RWPE1 (cell line): ENCODE results near the gene LCE1E.
A peak's percentile ranks its signal among the peaks of the same experiment; 100 is the strongest.

ENCODE experiments used
- CTCF ChIA-PET: fragments of 350-600 bp; sonication (Branson Sonifier 250); formaldehyde crosslinking; extraction: SDS; loops from one replicate; lab custom pipeline; 2021; lab: Yijun Ruan, JAX
- POLR2A ChIA-PET: fragments of 400-600 bp; formaldehyde crosslinking; extraction: SDS; loops from one replicate; lab custom pipeline; 2020; ENCODE audit warnings: antibody characterized with exemption; ENCODE audit not compliant: low non-redundant PET; lab: Yijun Ruan, JAX
- DNase-seq: peaks from one replicate; pipeline ENCODE4 v3.0.0; 2012; ENCODE audit warnings: low spot score
- H3K27ac ChIP-seq: fragments of 450-650 bp; 2 replicates; pipeline ENCODE4 v1.5.1; 2017
- CTCF ChIP-seq: fragments of 450-650 bp; conservative IDR thresholded peaks from 2 replicates; pipeline ENCODE4 v1.5.1; 2017; ENCODE audit warnings: low read depth, mild to moderate bottlenecking

The LCE1E gene

GRCh38 chr1:152770411-152770810 lies 15.6 kb upstream of the LCE1E start:
- DNase-seq: no peak
- POLR2A ChIA-PET: interaction anchor here (0.5 kb wide), 1 partner anchor 962 kb away, joined by 3 read pairs; no protein-coding TSS in a partner anchor
- CTCF ChIA-PET: interaction anchor here (1.0 kb wide), 1 partner anchor 117 kb away, joined by 3 read pairs; no protein-coding TSS in a partner anchor
- no peak overlapping the region for H3K27ac ChIP-seq
- no peak for TF ChIP-seq CTCF

GRCh38 chr1:152774875-152775274 lies 11.2 kb upstream of the LCE1E start, which contains the start of gene LCE1F:
LCE1F (plus strand) TSS chr1:152775140; CDS start chr1:152776372, 1,232 bp downstream.
- no peak for TF ChIP-seq CTCF
- DNase-seq: no peak
- H3K27ac ChIP-seq: no peak within 1 kb of the TSS
- POLR2A ChIA-PET: no interaction called here
- CTCF ChIA-PET: interaction anchor here (0.6 kb wide), 1 partner anchor 126 kb away, joined by 4 read pairs; no protein-coding TSS in a partner anchor

GRCh38 chr1:152776361-152776760 lies 9.7 kb upstream of the LCE1E start:
- DNase-seq: no peak
- POLR2A ChIA-PET: no interaction called here
- CTCF ChIA-PET: interaction anchor here (0.5 kb wide), 1 partner anchor 31 kb away, joined by 4 read pairs; no protein-coding TSS in a partner anchor

GRCh38 chr1:152777510-152778137 lies 8.4 kb upstream of the LCE1E start:
- 0 out of 2 replicates have a peak, but pooled peaks have one; percentile 9 for TF ChIP-seq CTCF
- CTCF ChIA-PET: interaction anchor here (0.6 kb wide), 1 partner anchor 88 kb away, joined by 4 read pairs; no protein-coding TSS in a partner anchor
- H3K27ac ChIP-seq: no peak overlapping the region
- POLR2A ChIA-PET: no interaction called here
- DNase-seq: no peak

More at GRCh38 chr1:152776361-152776760, 9.7 kb upstream of the LCE1E start:
- no peak for TF ChIP-seq CTCF
- no peak overlapping the region for H3K27ac ChIP-seq

GRCh38 chr1:152783095-152783494 lies 3.0 kb upstream of the LCE1E start:
- CTCF ChIA-PET: no interaction called here
- DNase-seq: no peak
- H3K27ac ChIP-seq: no peak overlapping the region
- no peak for TF ChIP-seq CTCF
- POLR2A ChIA-PET: no interaction called here

- no peak for DNase-seq
- H3K27ac ChIP-seq: no peak overlapping the region
- ChIA-PET POLR2A (no interaction called here), CTCF (no interaction called here)
- TF ChIP-seq CTCF: no peak
Observed at GRCh38 chr1:152795686-152796085, 9.6 kb downstream of the LCE1E start.
